Stomach (tissue), 9 donors: Measurements from ENCODE around the gene GRAP. TPM values are rescaled to one million over a fixed set of nuclear protein-coding genes. Genes with fewer than 3 reads are reported as not detected.
"Not testable (repeated sequence)": the region's sequence is repeated elsewhere in the genome, so short reads cannot be mapped to it uniquely, and the experiment has no call there.

Source experiments
- DNase-seq, 2 donors: peaks; one replicate each; pipeline versions ENCODE4 v3.0.0 to v3.0.0-alpha.2; 2013 to 2019
- H3K27ac ChIP-seq, 5 donors: fragments of 200-600 bp in 4 of 5; sonication (generic) in 4 of 5; one replicate each; pipeline ENCODE4 v1.5.1; 2013 to 2019; ENCODE audit warnings: mild to moderate bottlenecking in 1 of 5, moderate library complexity in 1 of 5
- H3K27me3 ChIP-seq, 3 donors: fragments of 200-600 bp; sonication (generic); one replicate each; pipeline ENCODE4 v1.5.1; 2017 to 2019; ENCODE audit warnings: mixed run types in 1 of 3
- H3K36me3 ChIP-seq, 4 donors: fragments of 200-600 bp; sonication (generic); 1 replicate in 3 of 4; 2 replicates in 1 of 4; pipeline ENCODE4 v1.5.1; 2016 to 2019
- H3K4me1 ChIP-seq, 4 donors: fragments of 200-600 bp; sonication (generic); one replicate each; pipeline ENCODE4 v1.5.1; 2016 to 2019
- H3K4me3 ChIP-seq, 4 donors: fragments of 200-600 bp; sonication (generic) in 3 of 4; one replicate each; pipeline ENCODE4 v1.5.1; 2016 to 2019; ENCODE audit warnings: mild to moderate bottlenecking in 1 of 4
- H3K9me3 ChIP-seq, 4 donors: fragments of 200-600 bp; sonication (generic); one replicate each; pipeline ENCODE4 v1.5.1; 2016 to 2019
- EP300 ChIP-seq: sonication (generic); formaldehyde crosslinking; IDR thresholded peaks from one replicate; pipeline ENCODE4 v1.6.1; 2017; ENCODE audit warnings: antibody characterized with exemption
- POLR2A ChIP-seq, 4 donors: fragments of 450-650 bp; IDR thresholded peaks; one replicate each; pipeline ENCODE4 v1.6.1; 2016; ENCODE audit warnings: antibody characterized with exemption in 4 of 4, control low read depth in 2 of 4, mild to moderate bottlenecking in 1 of 4, moderate library complexity in 1 of 4
- POLR2AphosphoS5 ChIP-seq, 3 donors: sonication (generic); formaldehyde crosslinking; IDR thresholded peaks; one replicate each; pipeline ENCODE4 v1.6.1; 2016; ENCODE audit warnings: antibody characterized with exemption in 3 of 3
- WGBS, 5 donors: extraction: QIAGEN DNeasy Blood & Tissue Kit in 3 of 5; methylation state at CpG; one replicate each; pipeline versions ENCODE4 v1.1.5 to v1.1.7; 2013 to 2018; 5-methylcytosine and 5-hydroxymethylcytosine counted together
- intact Hi-C: fragments of 100-400 bp; cut with DNase I; formaldehyde crosslinking; loops from one replicate; pipeline ENCODE4 v1.15.1; 2023; ENCODE audit warnings: low total_unique reads
- polyA plus RNA-seq, 3 donors: library from polyadenylated mRNA; stranded (reverse); fragments of 200-250 nt; gene quantifications; one replicate each; pipeline ENCODE4 v1.2.3, GENCODE V29; 2013
- total RNA-seq, 5 donors: library from RNA; depleted of rRNA; stranded (reverse); fragments of >200 nt; gene quantifications; one replicate each; pipeline versions ENCODE4 v1.1.0 to v1.2.3, GENCODE V29; 2014 to 2016
- TF ChIP-seq, protein P1 (sequence below), 7 experiments: fragments of 450-650 bp in 4 of 7; fragments of 200-600 bp in 3 of 7; sonication (generic) in 3 of 7; IDR thresholded peaks; one replicate each; pipeline ENCODE4 v1.5.1; 2016 to 2019; ENCODE audit warnings: antibody characterized with exemption in 7 of 7, control low read depth in 2 of 7, mild to moderate bottlenecking in 1 of 7
- donor health status: healthy with polysubstance abuse.
- donor health status: Bipolar disorder and iron deficiency.
- donor health status: healthy.

The GRAP gene
- total and polyA plus RNA-seq, 8 donors = 0.87 to 92.2 (median 2.9) TPM

DNA sequence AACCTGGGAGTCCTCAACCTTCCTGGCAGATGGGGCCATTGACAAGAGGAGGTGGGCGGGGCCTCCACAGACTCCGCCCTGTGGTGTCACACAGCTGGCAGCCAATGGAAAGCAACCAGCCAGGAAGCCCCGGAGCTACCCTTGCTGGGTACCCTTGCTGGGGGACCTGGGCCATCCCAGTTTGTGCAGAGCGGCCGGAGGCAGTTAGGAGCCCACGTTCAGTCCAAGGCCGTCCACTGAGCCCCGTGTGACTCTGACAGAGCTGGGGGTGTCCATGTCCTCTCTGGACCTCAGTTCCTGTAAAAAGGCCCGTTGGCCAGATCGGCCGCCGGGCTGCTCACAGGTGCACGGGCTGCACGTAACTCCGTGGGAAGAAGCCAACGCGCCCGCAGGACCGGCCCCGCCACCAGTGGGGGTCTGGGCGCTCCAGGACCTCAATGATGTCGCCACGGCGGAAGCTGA is 25.1 kb downstream of the GRAP start:
- 94 to 95% (median 94%) methylated on average over 23 to 24 of the region's 24 CpGs; no CpG with 5 or more reads in 1 of the 5 donors for WGBS, 5 donors
- H3K4me1 ChIP-seq = peaks cover 0 to 7% (median 0%) of the 10 kb centered on the region in 4 donors
- intact Hi-C loops = no loop called here
- H3K27me3 ChIP-seq = no peaks in the 10 kb centered on the region
- no peak overlapping the region for H3K27ac ChIP-seq
- H3K36me3 ChIP-seq = no peaks in the 10 kb centered on the region
- H3K4me3 ChIP-seq = no peak overlapping the region
- TF ChIP-seq EP300 = no peak
- no peak for TF ChIP-seq POLR2AphosphoS5 (IDR thresholded peaks at IDR 0.05)
- no peak for TF ChIP-seq POLR2A (IDR thresholded peaks at IDR 0.05)
- TF ChIP-seq, protein P1, sequence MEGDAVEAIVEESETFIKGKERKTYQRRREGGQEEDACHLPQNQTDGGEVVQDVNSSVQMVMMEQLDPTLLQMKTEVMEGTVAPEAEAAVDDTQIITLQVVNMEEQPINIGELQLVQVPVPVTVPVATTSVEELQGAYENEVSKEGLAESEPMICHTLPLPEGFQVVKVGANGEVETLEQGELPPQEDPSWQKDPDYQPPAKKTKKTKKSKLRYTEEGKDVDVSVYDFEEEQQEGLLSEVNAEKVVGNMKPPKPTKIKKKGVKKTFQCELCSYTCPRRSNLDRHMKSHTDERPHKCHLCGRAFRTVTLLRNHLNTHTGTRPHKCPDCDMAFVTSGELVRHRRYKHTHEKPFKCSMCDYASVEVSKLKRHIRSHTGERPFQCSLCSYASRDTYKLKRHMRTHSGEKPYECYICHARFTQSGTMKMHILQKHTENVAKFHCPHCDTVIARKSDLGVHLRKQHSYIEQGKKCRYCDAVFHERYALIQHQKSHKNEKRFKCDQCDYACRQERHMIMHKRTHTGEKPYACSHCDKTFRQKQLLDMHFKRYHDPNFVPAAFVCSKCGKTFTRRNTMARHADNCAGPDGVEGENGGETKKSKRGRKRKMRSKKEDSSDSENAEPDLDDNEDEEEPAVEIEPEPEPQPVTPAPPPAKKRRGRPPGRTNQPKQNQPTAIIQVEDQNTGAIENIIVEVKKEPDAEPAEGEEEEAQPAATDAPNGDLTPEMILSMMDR (IDR thresholded peaks at IDR 0.05) = no peak
- no peak for DNase-seq
- no peaks in the 10 kb centered on the region for H3K9me3 ChIP-seq

GRCh38 chr17:19021011-19021621 is 25.6 kb downstream of the GRAP start:
- H3K27ac ChIP-seq, H3K36me3 ChIP-seq, intact Hi-C loops, H3K27me3 ChIP-seq, H3K4me1 ChIP-seq, DNase-seq, H3K4me3 ChIP-seq, H3K9me3 ChIP-seq: not testable (repeated sequence)
- 74 to 100% (median 86%) methylated on average over 3 to 7 of the region's 7 CpGs for WGBS, 5 donors

- H3K4me1 ChIP-seq = peaks cover 0 to 7% (median 0%) of the 10 kb centered on the region in 4 donors
- no peaks in the 10 kb centered on the region for H3K36me3 ChIP-seq
- no peaks in the 10 kb centered on the region for H3K27me3 ChIP-seq
- TF ChIP-seq, protein P1 (IDR thresholded peaks at IDR 0.05) = no peak
- TF ChIP-seq POLR2AphosphoS5 (IDR thresholded peaks at IDR 0.05) (no peak), POLR2A (IDR thresholded peaks at IDR 0.05) (no peak), EP300 (no peak)
- no peak overlapping the region for H3K4me3 ChIP-seq
- intact Hi-C loops = no loop called here
- DNase-seq = no peak
- WGBS, 5 donors = 85 to 93% (median 91%) methylated on average over 3 of the region's 3 CpGs
- H3K9me3 ChIP-seq = no peaks in the 10 kb centered on the region
- no peak overlapping the region for H3K27ac ChIP-seq
These were observed 26.7 kb downstream of the GRAP start for GRCh38 chr17:19020016-19020415.

GRCh38 chr17:19019041-19019941 is 27.5 kb downstream of the GRAP start:
- no peaks in the 10 kb centered on the region for H3K9me3 ChIP-seq
- no peaks in the 10 kb centered on the region for H3K27me3 ChIP-seq
- no peak overlapping the region for H3K27ac ChIP-seq
- 68 to 87% (median 71%) methylated on average over 12 to 27 of the region's 27 CpGs for WGBS, 5 donors
- no peak for DNase-seq
- H3K36me3 ChIP-seq = no peaks in the 10 kb centered on the region
- no peak overlapping the region for H3K4me3 ChIP-seq
- H3K4me1 ChIP-seq = peaks cover 0 to 7% (median 0%) of the 10 kb centered on the region in 4 donors
- TF ChIP-seq POLR2A (IDR thresholded peaks at IDR 0.05) = no peak
- TF ChIP-seq, protein P1 (IDR thresholded peaks at IDR 0.05) = no peak
- no peak for TF ChIP-seq POLR2AphosphoS5 (IDR thresholded peaks at IDR 0.05)
- no peak for TF ChIP-seq EP300
- intact Hi-C loops = no loop called here
